Measurements from ENCODE around the gene EIF4E2. TPM values are rescaled to one million over a fixed set of nuclear protein-coding genes. Genes with fewer than 3 reads are reported as not detected.
"Not testable (repeated sequence)": the region's sequence is repeated elsewhere in the genome, so short reads cannot be mapped to it uniquely, and the experiment has no call there.

The EIF4E2 gene
- total and polyA plus RNA-seq, 2 experiments from 2014 or later = 76.9 to 122 TPM

- Histone ChIP-seq H4K20me1 (ENCODE audit: insufficient read depth, poor library complexity, severe bottlenecking) (no peaks in the 10 kb centered on the region), H3K27ac (no peak overlapping the region), H2AFZ (no peak overlapping the region), H3K9me3 (ENCODE audit: low read depth) (no peaks in the 10 kb centered on the region), H3K79me2 (no peaks in the 10 kb centered on the region), H3K4me3 (no peak overlapping the region), H3K4me1 (ENCODE audit: insufficient read depth) (no peaks in the 10 kb centered on the region), H3K9me2 (replicated peaks; ENCODE audit: insufficient read depth) (no peaks in the 10 kb centered on the region), H3K4me2 (no peak overlapping the region), H3K36me3 (replicated peaks; ENCODE audit: insufficient read depth, low read depth) (no peaks in the 10 kb centered on the region), H3K27me3 (no peaks in the 10 kb centered on the region)
- no peak for DNase-seq (ENCODE audit: low spot score)
- TF ChIP-seq EZH2phosphoT487 (IDR thresholded peaks at IDR 0.05; ENCODE audit: low read depth, severe bottlenecking, unreplicated experiment) (no peak), EZH2 (IDR thresholded peaks at IDR 0.05; ENCODE audit: borderline replicate concordance) (no peak)
- TF ChIP-seq, protein P1, sequence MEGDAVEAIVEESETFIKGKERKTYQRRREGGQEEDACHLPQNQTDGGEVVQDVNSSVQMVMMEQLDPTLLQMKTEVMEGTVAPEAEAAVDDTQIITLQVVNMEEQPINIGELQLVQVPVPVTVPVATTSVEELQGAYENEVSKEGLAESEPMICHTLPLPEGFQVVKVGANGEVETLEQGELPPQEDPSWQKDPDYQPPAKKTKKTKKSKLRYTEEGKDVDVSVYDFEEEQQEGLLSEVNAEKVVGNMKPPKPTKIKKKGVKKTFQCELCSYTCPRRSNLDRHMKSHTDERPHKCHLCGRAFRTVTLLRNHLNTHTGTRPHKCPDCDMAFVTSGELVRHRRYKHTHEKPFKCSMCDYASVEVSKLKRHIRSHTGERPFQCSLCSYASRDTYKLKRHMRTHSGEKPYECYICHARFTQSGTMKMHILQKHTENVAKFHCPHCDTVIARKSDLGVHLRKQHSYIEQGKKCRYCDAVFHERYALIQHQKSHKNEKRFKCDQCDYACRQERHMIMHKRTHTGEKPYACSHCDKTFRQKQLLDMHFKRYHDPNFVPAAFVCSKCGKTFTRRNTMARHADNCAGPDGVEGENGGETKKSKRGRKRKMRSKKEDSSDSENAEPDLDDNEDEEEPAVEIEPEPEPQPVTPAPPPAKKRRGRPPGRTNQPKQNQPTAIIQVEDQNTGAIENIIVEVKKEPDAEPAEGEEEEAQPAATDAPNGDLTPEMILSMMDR (IDR thresholded peaks at IDR 0.05; ENCODE audit: poor library complexity) = no peak
- 51% methylated on average over 3 of the region's 3 CpGs for WGBS (ENCODE audit: low lambda C conversion rate, missing lambda C conversion rate)
Observed at GRCh38 chr2:232563580-232563979, 13.1 kb downstream of the EIF4E2 start.

- TF ChIP-seq, protein P1 (IDR thresholded peaks at IDR 0.05; ENCODE audit: poor library complexity) = no peak
- TF ChIP-seq EZH2 (IDR thresholded peaks at IDR 0.05; ENCODE audit: borderline replicate concordance) (no peak), EZH2phosphoT487 (IDR thresholded peaks at IDR 0.05; ENCODE audit: low read depth, severe bottlenecking, unreplicated experiment) (no peak)
- Histone ChIP-seq H3K9me3 (ENCODE audit: low read depth) (no peaks in the 10 kb centered on the region), H4K20me1 (ENCODE audit: insufficient read depth, poor library complexity, severe bottlenecking) (no peaks in the 10 kb centered on the region), H3K79me2 (no peaks in the 10 kb centered on the region), H3K4me3 (no peak overlapping the region), H3K27ac (no peak overlapping the region), H3K9me2 (replicated peaks; ENCODE audit: insufficient read depth) (no peaks in the 10 kb centered on the region), H3K36me3 (replicated peaks; ENCODE audit: insufficient read depth, low read depth) (no peaks in the 10 kb centered on the region), H3K4me1 (ENCODE audit: insufficient read depth) (no peaks in the 10 kb centered on the region), H3K27me3 (no peaks in the 10 kb centered on the region), H2AFZ (no peak overlapping the region), H3K4me2 (no peak overlapping the region)
- no peak for DNase-seq (ENCODE audit: low spot score)
Observed at GRCh38 chr2:232567721-232568120, 17.2 kb downstream of the EIF4E2 start.

GRCh38 chr2:232568161-232568560 lies 17.7 kb downstream of the EIF4E2 start:
- H3K4me2 ChIP-seq = no peak overlapping the region
- H3K27me3 ChIP-seq = no peaks in the 10 kb centered on the region
- H3K4me1 ChIP-seq (ENCODE audit: insufficient read depth) = no peaks in the 10 kb centered on the region
- no peaks in the 10 kb centered on the region for H3K79me2 ChIP-seq
- no peaks in the 10 kb centered on the region for H3K9me3 ChIP-seq (ENCODE audit: low read depth)
- no peaks in the 10 kb centered on the region for H3K36me3 ChIP-seq (replicated peaks; ENCODE audit: insufficient read depth, low read depth)
- no peak overlapping the region for H2AFZ ChIP-seq
- H3K4me3 ChIP-seq = no peak overlapping the region
- DNase-seq (ENCODE audit: low spot score) = no peak
- H3K9me2 ChIP-seq (replicated peaks; ENCODE audit: insufficient read depth) = no peaks in the 10 kb centered on the region
- H4K20me1 ChIP-seq (ENCODE audit: insufficient read depth, poor library complexity, severe bottlenecking) = no peaks in the 10 kb centered on the region
- H3K27ac ChIP-seq = no peak overlapping the region
- TF ChIP-seq, protein P1 (IDR thresholded peaks at IDR 0.05; ENCODE audit: poor library complexity) = no peak
- TF ChIP-seq EZH2 (IDR thresholded peaks at IDR 0.05; ENCODE audit: borderline replicate concordance) (no peak), EZH2phosphoT487 (IDR thresholded peaks at IDR 0.05; ENCODE audit: low read depth, severe bottlenecking, unreplicated experiment) (no peak)
- 88% methylated on average over 5 of the region's 5 CpGs for WGBS (ENCODE audit: low lambda C conversion rate, missing lambda C conversion rate)

DNA sequence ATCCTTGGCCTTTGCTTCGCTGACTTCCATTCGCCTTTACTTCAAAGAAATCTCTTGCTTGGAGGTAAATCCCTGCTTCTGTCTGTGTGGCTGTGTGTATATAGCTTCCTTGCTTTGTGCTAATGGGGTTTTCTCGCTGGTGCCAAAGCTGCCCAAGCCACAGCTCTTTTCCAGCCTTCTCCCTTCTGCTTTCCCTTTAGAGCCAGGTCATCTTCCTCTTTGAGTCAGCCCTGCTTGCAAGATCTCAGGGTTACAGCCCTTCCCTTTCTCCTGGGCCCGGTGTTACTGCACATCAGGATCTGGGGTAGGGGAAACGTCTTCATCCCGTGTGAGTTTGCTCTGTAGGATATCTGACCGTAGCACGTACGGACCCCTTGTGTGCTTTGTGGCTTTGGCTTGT lies 19.1 kb downstream of the EIF4E2 start:
- H3K36me3 ChIP-seq (replicated peaks; ENCODE audit: insufficient read depth, low read depth) = no peaks in the 10 kb centered on the region
- H3K4me2 ChIP-seq = no peak overlapping the region
- H3K9me2 ChIP-seq (replicated peaks; ENCODE audit: insufficient read depth) = no peaks in the 10 kb centered on the region
- H4K20me1 ChIP-seq (ENCODE audit: insufficient read depth, poor library complexity, severe bottlenecking) = no peaks in the 10 kb centered on the region
- no peaks in the 10 kb centered on the region for H3K27me3 ChIP-seq
- DNase-seq (ENCODE audit: low spot score) = no peak
- TF ChIP-seq, protein P1 (IDR thresholded peaks at IDR 0.05; ENCODE audit: poor library complexity) = no peak
- TF ChIP-seq EZH2 (IDR thresholded peaks at IDR 0.05; ENCODE audit: borderline replicate concordance) = no peak
- TF ChIP-seq EZH2phosphoT487 (IDR thresholded peaks at IDR 0.05; ENCODE audit: low read depth, severe bottlenecking, unreplicated experiment) = no peak
- no peak overlapping the region for H3K27ac ChIP-seq
- WGBS (ENCODE audit: low lambda C conversion rate, missing lambda C conversion rate) = 96% methylated on average over 9 of the region's 9 CpGs
- no peaks in the 10 kb centered on the region for H3K9me3 ChIP-seq (ENCODE audit: low read depth)
- no peak overlapping the region for H3K4me3 ChIP-seq
- no peaks in the 10 kb centered on the region for H3K79me2 ChIP-seq
- no peaks in the 10 kb centered on the region for H3K4me1 ChIP-seq (ENCODE audit: insufficient read depth)
- no peak overlapping the region for H2AFZ ChIP-seq

DNA sequence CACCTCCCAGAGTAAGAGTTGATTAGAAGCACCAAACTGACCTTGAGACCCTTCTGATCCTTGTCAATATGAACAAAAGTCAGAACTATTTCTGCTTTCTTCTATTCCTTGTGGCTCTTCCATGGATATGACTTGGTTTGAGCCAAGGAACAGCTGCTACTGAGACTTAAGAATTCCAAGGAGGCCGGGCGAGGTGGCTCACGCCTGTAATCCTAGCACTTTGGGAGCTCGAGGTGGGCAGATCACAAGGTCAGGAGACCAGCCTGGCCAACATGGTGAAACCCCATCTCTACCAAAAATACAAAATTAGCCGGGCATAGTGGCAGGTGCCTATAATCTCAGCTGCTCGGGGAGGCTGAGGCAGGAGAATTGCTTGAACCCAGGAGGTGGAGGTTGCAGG lies 20.0 kb downstream of the EIF4E2 start:
- not testable (repeated sequence) for H2AFZ ChIP-seq; DNase-seq (ENCODE audit: low spot score); H3K9me2 ChIP-seq (replicated peaks; ENCODE audit: insufficient read depth); H3K9me3 ChIP-seq (ENCODE audit: low read depth); H3K4me2 ChIP-seq; H3K4me3 ChIP-seq; H3K27me3 ChIP-seq; H3K4me1 ChIP-seq (ENCODE audit: insufficient read depth); H3K36me3 ChIP-seq (replicated peaks; ENCODE audit: insufficient read depth, low read depth); H4K20me1 ChIP-seq (ENCODE audit: insufficient read depth, poor library complexity, severe bottlenecking); H3K27ac ChIP-seq; H3K79me2 ChIP-seq
- 99% methylated on average over 6 of the region's 6 CpGs for WGBS (ENCODE audit: low lambda C conversion rate, missing lambda C conversion rate)

Data from hepatocyte (in vitro differentiated cells).